SK-N-SH (cell line): Measurements from ENCODE around the gene MFSD2B. TPM values are rescaled to one million over a fixed set of nuclear protein-coding genes. Genes with fewer than 3 reads are reported as not detected.
A peak's percentile ranks its signal among the peaks of the same experiment; 100 is the strongest.

Source experiments
- CTCF ChIA-PET: fragments of 300-600, 350-600 bp; formaldehyde crosslinking; extraction: SDS; loops from one replicate; lab custom pipeline; 2021; lab: Yijun Ruan, JAX
- POLR2A ChIA-PET: fragments of 350-600 bp; sonication (Branson Sonifier 250); formaldehyde crosslinking; extraction: SDS; loops from one replicate; lab custom pipeline; 2020; ENCODE audit warnings: antibody characterized with exemption, inconsistent platforms; lab: Yijun Ruan, JAX
- DNase-seq: peaks from one replicate; pipeline ENCODE4 v3.0.0; 2012
- H2AFZ ChIP-seq: fragments of 200-600 bp; sonication (generic); 2 replicates; pipeline ENCODE4 v1.8.1; 2016; ENCODE audit warnings: antibody characterized with exemption, mild to moderate bottlenecking, low read depth
- H3F3A ChIP-seq: fragments of 200-600 bp; sonication (generic); replicated peaks from 2 replicates; pipeline ENCODE3; 2016; ENCODE audit warnings: antibody characterized with exemption, mild to moderate bottlenecking; ENCODE audit not compliant: insufficient read depth
- H3K27ac ChIP-seq, 2 experiments: fragments of 200-500 bp in 1 of 2; fragments of 200-600 bp in 1 of 2; sonication (Bioruptor generic) in 1 of 2; sonication (generic), shearing (Covaris generic) in 1 of 2; 2 replicates each; pipeline versions ENCODE4 v1.5.1 to v1.6.1; 2014 to 2016; ENCODE audit warnings: low read depth in 2 of 2, inconsistent platforms in 1 of 2, low read length in 1 of 2, mild to moderate bottlenecking in 1 of 2, mixed read lengths in 1 of 2
- H3K27me3 ChIP-seq: fragments of 200-600 bp; sonication (generic), shearing (Covaris generic); 2 replicates; pipeline ENCODE4 v1.6.1; 2016; ENCODE audit warnings: mixed run types; ENCODE audit not compliant: insufficient read depth
- H3K36me3 ChIP-seq, 2 experiments: fragments of 200-500 bp in 1 of 2; fragments of 200-600 bp in 1 of 2; sonication (Bioruptor generic) in 1 of 2; sonication (generic) in 1 of 2; replicated peaks in 1 of 2; 2 replicates each; pipeline versions ENCODE3 to v1.5.1; 2014 to 2016; ENCODE audit warnings: low read length in 1 of 2, mild to moderate bottlenecking in 1 of 2; ENCODE audit not compliant: insufficient read depth in 2 of 2, control insufficient read depth in 1 of 2
- H3K4me1 ChIP-seq, 2 experiments: fragments of 200-500 bp in 1 of 2; fragments of 200-600 bp in 1 of 2; sonication (Bioruptor generic) in 1 of 2; sonication (generic), shearing (Covaris generic) in 1 of 2; 2 replicates each; pipeline versions ENCODE4 v1.5.1 to v1.6.1; 2014 to 2016; ENCODE audit warnings: low read depth in 1 of 2, low read length in 1 of 2, mixed run types in 1 of 2; ENCODE audit not compliant: insufficient read depth in 2 of 2, control insufficient read depth in 1 of 2
- H3K4me2 ChIP-seq: fragments of 200-600 bp; sonication (generic), shearing (Covaris generic); 2 replicates; pipeline ENCODE4 v1.6.1; 2017; ENCODE audit warnings: mixed run types
- H3K4me3 ChIP-seq, 2 experiments: fragments of 200-500 bp in 1 of 2; fragments of 200-600 bp in 1 of 2; sonication (Bioruptor generic) in 1 of 2; sonication (generic), shearing (Covaris generic) in 1 of 2; 2 replicates each; pipeline versions ENCODE4 v1.5.1 to v1.8.1; 2014 to 2016; ENCODE audit warnings: low read depth in 2 of 2, inconsistent platforms in 1 of 2, low read length in 1 of 2, mild to moderate bottlenecking in 1 of 2, mixed read lengths in 1 of 2, moderate library complexity in 1 of 2
- H3K79me2 ChIP-seq: fragments of 200-600 bp; sonication (generic); 2 replicates; pipeline ENCODE4 v1.8.1; 2017; ENCODE audit warnings: mild to moderate bottlenecking; ENCODE audit not compliant: insufficient read depth
- H3K9ac ChIP-seq: fragments of 200-600 bp; sonication (generic); 2 replicates; pipeline ENCODE4 v1.6.1; 2017; ENCODE audit warnings: mixed run types
- H3K9me2 ChIP-seq: fragments of 200-600 bp; sonication (generic); 2 replicates; pipeline ENCODE4 v1.6.1; 2017; ENCODE audit warnings: mixed run types
- H3K9me3 ChIP-seq: fragments of 200-600 bp; sonication (generic); 2 replicates; pipeline ENCODE4 v1.6.1; 2017; ENCODE audit warnings: mixed run types, mild to moderate bottlenecking, moderate library complexity
- H4K20me1 ChIP-seq: fragments of 200-600 bp; sonication (generic); 2 replicates; pipeline ENCODE4 v1.6.1; 2017; ENCODE audit warnings: mild to moderate bottlenecking, mixed run types; ENCODE audit not compliant: insufficient read depth
- CHD2 ChIP-seq: fragments of 150-350 bp; IDR thresholded peaks from 2 replicates; pipeline ENCODE4 v1.6.1; 2018; ENCODE audit warnings: low read length; ENCODE audit not compliant: partially characterized antibody
- EP300 ChIP-seq, 2 experiments: IDR thresholded peaks; 2 replicates each; pipeline versions ENCODE4 v1.4.0 to v1.6.1; 2012; ENCODE audit warnings: borderline replicate concordance in 1 of 2, low read depth in 1 of 2, low read length in 1 of 2
- FOSL2 ChIP-seq: IDR thresholded peaks from 2 replicates; pipeline ENCODE4 v1.4.0; 2012; ENCODE audit warnings: low read depth, mild to moderate bottlenecking, moderate library complexity, borderline replicate concordance
- FOXJ3 ChIP-seq: sonication (generic); formaldehyde crosslinking; IDR thresholded peaks from 2 replicates; pipeline ENCODE4 v1.5.1; 2020; ENCODE audit warnings: mild to moderate bottlenecking, missing genetic modification reagents
- FOXM1 ChIP-seq: IDR thresholded peaks from 2 replicates; pipeline ENCODE4 v1.4.0; 2012; ENCODE audit warnings: low read depth, mild to moderate bottlenecking
- MXI1 ChIP-seq: IDR thresholded peaks from 2 replicates; pipeline ENCODE4 v1.6.1; 2012; ENCODE audit warnings: mild to moderate bottlenecking, low read depth, low read length, improper control_type of control experiment
- NFIC ChIP-seq: IDR thresholded peaks from 2 replicates; pipeline ENCODE4 v1.4.0; 2012; ENCODE audit warnings: borderline replicate concordance
- RAD21 ChIP-seq: IDR thresholded peaks from 2 replicates; pipeline ENCODE4 v1.6.1; 2012; ENCODE audit warnings: mild to moderate bottlenecking, low read length
- RFX5 ChIP-seq: IDR thresholded peaks from 2 replicates; pipeline ENCODE4 v1.6.1; 2012; ENCODE audit warnings: mild to moderate bottlenecking, improper control_type of control experiment, low read length
- SMC3 ChIP-seq: IDR thresholded peaks from 2 replicates; pipeline ENCODE4 v1.6.1; 2012; ENCODE audit warnings: low read depth, low read length, improper control_type of control experiment
- TAF1 ChIP-seq: IDR thresholded peaks from 2 replicates; pipeline ENCODE4 v1.6.1; 2012; ENCODE audit warnings: low read depth, mild to moderate bottlenecking, low read length, moderate library complexity, borderline replicate concordance
- TEAD4 ChIP-seq: IDR thresholded peaks from 2 replicates; pipeline ENCODE4 v1.4.0; 2012; ENCODE audit warnings: mild to moderate bottlenecking, borderline replicate concordance; ENCODE audit not compliant: insufficient read depth
- WGBS: methylation state at CpG from one replicate; pipeline ENCODE4 v1.1.6; 2017; ENCODE audit warnings: low lambda C conversion rate; 5-methylcytosine and 5-hydroxymethylcytosine counted together
- polyA plus RNA-seq, 3 experiments: library from polyadenylated mRNA; depleted of rRNA; stranded (reverse); fragments of >200 nt; gene quantifications; 2 replicates each; pipeline ENCODE4 v1.2.3, GENCODE V29; 2012
- TF ChIP-seq, protein P1 (sequence below): IDR thresholded peaks from 2 replicates; pipeline ENCODE4; 2012
- TF ChIP-seq, protein P2 (sequence below): IDR thresholded peaks from 2 replicates; pipeline ENCODE4 v1.6.1; 2012; ENCODE audit warnings: mild to moderate bottlenecking, low read depth, low read length, moderate library complexity
- TF ChIP-seq, protein P3 (sequence below): fragments of 200-600 bp; sonication (generic); IDR thresholded peaks from 2 replicates; pipeline ENCODE4 v1.6.1; 2017; ENCODE audit warnings: antibody characterized with exemption, mild to moderate bottlenecking, moderate library complexity
- TF ChIP-seq, protein P4 (sequence below): fragments of 150-350 bp; IDR thresholded peaks from 2 replicates; pipeline ENCODE4 v1.6.1; 2017; ENCODE audit warnings: antibody characterized with exemption, low read length, low read depth, borderline replicate concordance
- TF ChIP-seq, protein P5 (sequence below): IDR thresholded peaks from 2 replicates; pipeline ENCODE4 v1.4.0; 2012; ENCODE audit warnings: low read depth

The MFSD2B gene
- polyA plus RNA-seq, 1 of the 3 experiments (the other 2 are of a cell fraction): not detected

DNA sequence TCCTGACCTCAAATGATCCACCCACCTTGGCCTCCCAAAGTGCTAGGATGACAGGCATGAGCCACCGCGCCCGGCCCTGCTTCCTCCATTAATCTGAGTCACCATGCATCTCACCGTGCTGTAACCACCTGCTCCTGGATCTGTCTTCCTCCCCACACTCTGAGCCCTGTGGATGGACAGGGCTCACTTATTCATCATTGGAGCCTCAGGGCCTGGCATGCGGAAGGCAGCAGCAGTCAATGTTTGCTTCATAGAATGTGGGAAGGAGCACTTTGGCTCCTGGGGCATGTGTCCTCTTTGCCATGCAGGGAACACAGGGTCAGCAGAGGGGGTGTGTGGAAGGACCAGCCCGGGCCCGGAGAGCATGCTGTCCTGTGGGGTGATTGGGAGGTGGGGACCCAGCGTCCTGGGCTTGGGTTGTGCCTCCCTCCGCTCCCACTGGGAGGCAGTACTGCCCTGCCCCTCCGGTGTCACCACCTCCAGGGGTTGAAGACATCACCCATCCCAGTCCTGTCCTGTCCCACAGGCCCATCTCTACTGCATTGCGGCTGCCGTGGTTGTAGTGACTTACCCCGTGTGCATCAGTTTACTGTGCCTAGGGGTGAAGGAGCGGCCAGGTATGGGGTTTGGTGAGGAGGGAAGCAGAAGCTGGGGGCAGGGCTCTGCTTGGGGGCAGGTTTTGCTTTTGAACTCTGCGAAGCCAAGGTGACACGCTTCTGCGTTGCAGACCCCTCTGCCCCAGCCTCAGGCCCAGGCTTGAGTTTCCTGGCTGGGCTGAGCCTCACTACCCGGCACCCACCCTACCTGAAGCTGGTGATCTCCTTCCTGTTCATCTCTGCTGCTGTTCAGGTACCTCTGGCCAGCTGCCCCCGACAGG lies 11.5 kb downstream of the MFSD2B start:
- H3K4me2 ChIP-seq: no peak overlapping the region
- TF ChIP-seq SMC3: peak; percentile 33; the same call in 1 of the 2 replicates
- TF ChIP-seq FOXJ3: no peak
- no peak for TF ChIP-seq CHD2
- peak; percentile 56 for TF ChIP-seq RAD21
- TF ChIP-seq, protein P1, sequence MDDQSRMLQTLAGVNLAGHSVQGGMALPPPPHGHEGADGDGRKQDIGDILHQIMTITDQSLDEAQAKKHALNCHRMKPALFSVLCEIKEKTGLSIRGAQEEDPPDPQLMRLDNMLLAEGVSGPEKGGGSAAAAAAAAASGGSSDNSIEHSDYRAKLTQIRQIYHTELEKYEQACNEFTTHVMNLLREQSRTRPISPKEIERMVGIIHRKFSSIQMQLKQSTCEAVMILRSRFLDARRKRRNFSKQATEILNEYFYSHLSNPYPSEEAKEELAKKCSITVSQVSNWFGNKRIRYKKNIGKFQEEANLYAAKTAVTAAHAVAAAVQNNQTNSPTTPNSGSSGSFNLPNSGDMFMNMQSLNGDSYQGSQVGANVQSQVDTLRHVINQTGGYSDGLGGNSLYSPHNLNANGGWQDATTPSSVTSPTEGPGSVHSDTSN: no peak
- no peak for TF ChIP-seq FOSL2
- TF ChIP-seq MXI1: no peak
- no peak for TF ChIP-seq TEAD4
- no peak for TF ChIP-seq NFIC
- TF ChIP-seq, protein P2, sequence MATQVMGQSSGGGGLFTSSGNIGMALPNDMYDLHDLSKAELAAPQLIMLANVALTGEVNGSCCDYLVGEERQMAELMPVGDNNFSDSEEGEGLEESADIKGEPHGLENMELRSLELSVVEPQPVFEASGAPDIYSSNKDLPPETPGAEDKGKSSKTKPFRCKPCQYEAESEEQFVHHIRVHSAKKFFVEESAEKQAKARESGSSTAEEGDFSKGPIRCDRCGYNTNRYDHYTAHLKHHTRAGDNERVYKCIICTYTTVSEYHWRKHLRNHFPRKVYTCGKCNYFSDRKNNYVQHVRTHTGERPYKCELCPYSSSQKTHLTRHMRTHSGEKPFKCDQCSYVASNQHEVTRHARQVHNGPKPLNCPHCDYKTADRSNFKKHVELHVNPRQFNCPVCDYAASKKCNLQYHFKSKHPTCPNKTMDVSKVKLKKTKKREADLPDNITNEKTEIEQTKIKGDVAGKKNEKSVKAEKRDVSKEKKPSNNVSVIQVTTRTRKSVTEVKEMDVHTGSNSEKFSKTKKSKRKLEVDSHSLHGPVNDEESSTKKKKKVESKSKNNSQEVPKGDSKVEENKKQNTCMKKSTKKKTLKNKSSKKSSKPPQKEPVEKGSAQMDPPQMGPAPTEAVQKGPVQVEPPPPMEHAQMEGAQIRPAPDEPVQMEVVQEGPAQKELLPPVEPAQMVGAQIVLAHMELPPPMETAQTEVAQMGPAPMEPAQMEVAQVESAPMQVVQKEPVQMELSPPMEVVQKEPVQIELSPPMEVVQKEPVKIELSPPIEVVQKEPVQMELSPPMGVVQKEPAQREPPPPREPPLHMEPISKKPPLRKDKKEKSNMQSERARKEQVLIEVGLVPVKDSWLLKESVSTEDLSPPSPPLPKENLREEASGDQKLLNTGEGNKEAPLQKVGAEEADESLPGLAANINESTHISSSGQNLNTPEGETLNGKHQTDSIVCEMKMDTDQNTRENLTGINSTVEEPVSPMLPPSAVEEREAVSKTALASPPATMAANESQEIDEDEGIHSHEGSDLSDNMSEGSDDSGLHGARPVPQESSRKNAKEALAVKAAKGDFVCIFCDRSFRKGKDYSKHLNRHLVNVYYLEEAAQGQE: no peak
- TF ChIP-seq RFX5: no peak
- TF ChIP-seq EP300 (IDR thresholded peaks at IDR 0.05; ENCODE audit: borderline replicate concordance in 1 of 2, low read depth in 1 of 2, low read length in 1 of 2): no peak
- TF ChIP-seq, protein P3, sequence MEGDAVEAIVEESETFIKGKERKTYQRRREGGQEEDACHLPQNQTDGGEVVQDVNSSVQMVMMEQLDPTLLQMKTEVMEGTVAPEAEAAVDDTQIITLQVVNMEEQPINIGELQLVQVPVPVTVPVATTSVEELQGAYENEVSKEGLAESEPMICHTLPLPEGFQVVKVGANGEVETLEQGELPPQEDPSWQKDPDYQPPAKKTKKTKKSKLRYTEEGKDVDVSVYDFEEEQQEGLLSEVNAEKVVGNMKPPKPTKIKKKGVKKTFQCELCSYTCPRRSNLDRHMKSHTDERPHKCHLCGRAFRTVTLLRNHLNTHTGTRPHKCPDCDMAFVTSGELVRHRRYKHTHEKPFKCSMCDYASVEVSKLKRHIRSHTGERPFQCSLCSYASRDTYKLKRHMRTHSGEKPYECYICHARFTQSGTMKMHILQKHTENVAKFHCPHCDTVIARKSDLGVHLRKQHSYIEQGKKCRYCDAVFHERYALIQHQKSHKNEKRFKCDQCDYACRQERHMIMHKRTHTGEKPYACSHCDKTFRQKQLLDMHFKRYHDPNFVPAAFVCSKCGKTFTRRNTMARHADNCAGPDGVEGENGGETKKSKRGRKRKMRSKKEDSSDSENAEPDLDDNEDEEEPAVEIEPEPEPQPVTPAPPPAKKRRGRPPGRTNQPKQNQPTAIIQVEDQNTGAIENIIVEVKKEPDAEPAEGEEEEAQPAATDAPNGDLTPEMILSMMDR: peak; percentile 34; the same call in 1 of the 2 replicates
- no peak for TF ChIP-seq FOXM1
- TF ChIP-seq TAF1: no peak
- TF ChIP-seq, protein P4, sequence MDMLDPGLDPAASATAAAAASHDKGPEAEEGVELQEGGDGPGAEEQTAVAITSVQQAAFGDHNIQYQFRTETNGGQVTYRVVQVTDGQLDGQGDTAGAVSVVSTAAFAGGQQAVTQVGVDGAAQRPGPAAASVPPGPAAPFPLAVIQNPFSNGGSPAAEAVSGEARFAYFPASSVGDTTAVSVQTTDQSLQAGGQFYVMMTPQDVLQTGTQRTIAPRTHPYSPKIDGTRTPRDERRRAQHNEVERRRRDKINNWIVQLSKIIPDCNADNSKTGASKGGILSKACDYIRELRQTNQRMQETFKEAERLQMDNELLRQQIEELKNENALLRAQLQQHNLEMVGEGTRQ: no peak
- TF ChIP-seq, protein P5, sequence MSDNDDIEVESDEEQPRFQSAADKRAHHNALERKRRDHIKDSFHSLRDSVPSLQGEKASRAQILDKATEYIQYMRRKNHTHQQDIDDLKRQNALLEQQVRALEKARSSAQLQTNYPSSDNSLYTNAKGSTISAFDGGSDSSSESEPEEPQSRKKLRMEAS: no peak
- H3F3A ChIP-seq: no peaks in the 10 kb centered on the region
- no peaks in the 10 kb centered on the region for H4K20me1 ChIP-seq
- H3K27ac ChIP-seq: no peak overlapping the region
- H3K9ac ChIP-seq: no peak overlapping the region
- peak; percentile 77 for DNase-seq
- POLR2A ChIA-PET: no interaction called here
- peaks cover 1 to 5% of the 10 kb centered on the region in 2 experiments; a peak in 3 of 4 replicates for H3K4me1 ChIP-seq
- no peaks in the 10 kb centered on the region for H3K9me2 ChIP-seq
- H3K9me3 ChIP-seq: no peaks in the 10 kb centered on the region
- peaks cover 0 to 6% of the 10 kb centered on the region in 2 experiments for H3K36me3 ChIP-seq
- 87% methylated on average over 18 of the region's 19 CpGs for WGBS
- H2AFZ ChIP-seq: no peak overlapping the region
- CTCF ChIA-PET: interaction anchor here (0.8 to 1.2 kb wide), 2 partner anchors 10 to 12 kb away, joined by 3 read pairs; partner anchors contain the start of gene MFSD2B
- no peaks in the 10 kb centered on the region for H3K27me3 ChIP-seq
- H3K4me3 ChIP-seq: no peak overlapping the region
- no peaks in the 10 kb centered on the region for H3K79me2 ChIP-seq
